ENCODE measurements around the gene ZSWIM1. TPM values are rescaled to one million over a fixed set of nuclear protein-coding genes. Genes with fewer than 3 reads are reported as not detected.

The ZSWIM1 gene
- total and polyA plus RNA-seq, 2 of the 8 experiments (the other 6 are each of a cell fraction or from before 2014, with no cell fraction given): 14.1 to 15.6 TPM

DNA sequence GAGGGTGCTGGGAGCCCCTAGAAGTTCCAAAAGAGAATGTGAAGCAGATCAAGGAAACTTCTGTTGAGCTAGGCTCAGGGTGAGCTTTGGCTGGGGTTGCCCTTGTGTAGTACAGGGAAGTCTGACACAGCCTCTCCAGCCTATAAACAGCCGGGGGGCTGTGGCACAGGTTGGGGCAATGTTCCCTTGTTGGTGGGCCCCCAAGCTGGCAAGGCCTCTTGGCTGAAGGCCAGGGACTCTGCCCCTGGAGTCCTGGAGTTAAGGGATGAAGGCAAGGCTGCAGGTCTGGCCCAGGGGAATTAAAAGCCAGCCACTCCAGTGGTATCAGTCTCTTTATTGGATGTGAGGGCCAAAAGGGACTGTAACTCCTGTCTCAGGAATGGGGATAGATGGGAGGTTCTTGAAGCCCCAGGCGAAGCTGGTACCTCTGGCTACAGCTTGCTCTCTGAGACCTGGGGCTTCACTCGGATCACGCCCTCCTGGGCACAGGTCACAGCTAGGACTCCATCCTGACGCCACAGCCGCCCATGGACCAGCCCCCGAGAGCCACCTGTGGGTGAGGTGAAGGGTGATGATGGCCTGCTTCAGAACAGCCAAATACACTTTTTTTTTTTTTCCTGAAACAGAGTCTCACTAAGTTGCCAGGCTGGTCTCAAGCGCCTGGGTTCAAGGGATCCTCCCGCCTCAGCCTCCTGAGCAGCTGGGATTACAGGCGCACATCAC is 39.5 kb upstream of the ZSWIM1 start:
- peaks cover 3% of the 10 kb centered on the region; the same call in 1 of the 2 replicates for H3K79me1 ChIP-seq (ENCODE audit: low read depth, low read length)
- H3K27me3 ChIP-seq (replicated peaks in 1 of 4; ENCODE audit: control insufficient read depth in 3 of 4, extremely low read depth in 1 of 4, insufficient read depth in 3 of 4, low read length in 3 of 4): no peaks in the 10 kb centered on the region
- no peak overlapping the region for H2AK5ac ChIP-seq (ENCODE audit: low read depth, low read length)
- ChIA-PET POLR2A (ENCODE audit: partially characterized antibody) (interaction anchor here (0.7 to 13.8 kb wide), 19 partner anchors 8 to 128 kb away, joined by 3 to 178 read pairs (median 3); partner anchors contain the start of genes ACOT8, PCIF1, SNX21 and ZSWIM3), CTCF (ENCODE audit: partially characterized antibody) (interaction anchor here (0.7 to 3.1 kb wide), 10 partner anchors 11 to 121 kb away, joined by 3 to 8 read pairs (median 4); partner anchors contain the start of gene ZSWIM1)
- H3K18ac ChIP-seq (ENCODE audit: extremely low read depth, low read length): no peak overlapping the region
- no peak overlapping the region for H2BK20ac ChIP-seq (ENCODE audit: low read length)
- no peak overlapping the region for H2BK5ac ChIP-seq (ENCODE audit: low read depth, low read length)
- no peak overlapping the region for H4K5ac ChIP-seq (ENCODE audit: insufficient read length, low read depth, low read length)
- TF ChIP-seq, protein P1, sequence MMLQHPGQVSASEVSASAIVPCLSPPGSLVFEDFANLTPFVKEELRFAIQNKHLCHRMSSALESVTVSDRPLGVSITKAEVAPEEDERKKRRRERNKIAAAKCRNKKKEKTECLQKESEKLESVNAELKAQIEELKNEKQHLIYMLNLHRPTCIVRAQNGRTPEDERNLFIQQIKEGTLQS (IDR thresholded peaks at IDR 0.05; ENCODE audit: insufficient read depth, low read depth, low read length): no peak
- no peak overlapping the region for H3K56ac ChIP-seq (replicated peaks; ENCODE audit: insufficient read length, low read depth, low read length)
- H2BK12ac ChIP-seq (ENCODE audit: low read depth, low read length): no peak overlapping the region
- 97% methylated on average over 10 of the region's 10 CpGs; no CpG with 5 or more reads in 1 of the 2 experiments for WGBS, 2 experiments (ENCODE audit: extremely low coverage in 1 of 2, insufficient coverage in 1 of 2, insufficient read length in 1 of 2, insufficient replicate concordance in 2 of 2, low coverage in 1 of 2, low lambda C conversion rate in 2 of 2, missing lambda C conversion rate in 1 of 2)
- H4K8ac ChIP-seq (ENCODE audit: extremely low read depth, insufficient read depth, low read length): no peak overlapping the region
- no peak overlapping the region for H2BK15ac ChIP-seq (ENCODE audit: low read length)
- H2AFZ ChIP-seq (ENCODE audit: low read length): no peak overlapping the region
- H3K9ac ChIP-seq (replicated peaks in 1 of 4; ENCODE audit: extremely low read depth in 1 of 4, low read depth in 3 of 4, low read length in 3 of 4): no peak overlapping the region
- H3K4ac ChIP-seq (replicated peaks; ENCODE audit: insufficient read length, low read depth, low read length): no peak overlapping the region
- H3K9me3 ChIP-seq (ENCODE audit: insufficient read depth in 2 of 2, low read depth in 1 of 2, low read length in 1 of 2): no peaks in the 10 kb centered on the region
- H3K23ac ChIP-seq (ENCODE audit: insufficient read length): no peak overlapping the region
- H3K36me3 ChIP-seq (ENCODE audit: control insufficient read depth in 2 of 4, insufficient read depth in 4 of 4, low read length in 3 of 4): peaks cover 15 to 53% (median 28%) of the 10 kb centered on the region in 4 experiments
- no peak overlapping the region for H3K14ac ChIP-seq (ENCODE audit: insufficient read length)
- no peak overlapping the region for H3K27ac ChIP-seq (ENCODE audit: low read depth, low read length)
- DNase-seq (ENCODE audit: low read depth in 1 of 2, low spot score in 2 of 2): no peak
- H2BK120ac ChIP-seq (replicated peaks; ENCODE audit: low read depth, low read length): no peak overlapping the region
- peaks cover 0 to under 1% of the 10 kb centered on the region in 2 experiments for H4K20me1 ChIP-seq (replicated peaks in 1 of 2; ENCODE audit: control insufficient read depth in 1 of 2, insufficient read depth in 2 of 2, low read length in 2 of 2)
- no peaks in the 10 kb centered on the region for H3K23me2 ChIP-seq (ENCODE audit: low read depth, low read length)
- no peak overlapping the region for H3K4me3 ChIP-seq (ENCODE audit: extremely low read depth in 1 of 4, insufficient read depth in 2 of 4, low read depth in 3 of 4, low read length in 4 of 4)
- H4K91ac ChIP-seq (replicated peaks; ENCODE audit: insufficient read length, low read length): no peak overlapping the region
- FAIRE-seq: no peak
- no peak overlapping the region for H3K4me2 ChIP-seq (ENCODE audit: insufficient read depth in 1 of 2, low read depth in 2 of 2, low read length in 2 of 2)
- H3K79me2 ChIP-seq (ENCODE audit: control insufficient read depth in 1 of 2, insufficient read depth in 2 of 2, low read length in 2 of 2): no peaks in the 10 kb centered on the region
- H3K4me1 ChIP-seq (replicated peaks in 1 of 4; ENCODE audit: control insufficient read depth in 3 of 4, insufficient read depth in 4 of 4, low read length in 3 of 4): no peaks in the 10 kb centered on the region

Measured in H1 (cell line).